ENCODE results near the gene CECR2. TPM values are rescaled to one million over a fixed set of nuclear protein-coding genes. Genes with fewer than 3 reads are reported as not detected.
A peak's percentile ranks its signal among the peaks of the same experiment; 100 is the strongest.

The CECR2 gene
- total and polyA plus RNA-seq, 12 donors = 1.1 to 9.1 (median 6.3) TPM

GRCh38 chr22:17434856-17435255 is 65.6 kb downstream of the CECR2 start:
- Histone ChIP-seq H3K27ac (no peak overlapping the region), H3K4me3 (no peak overlapping the region), H3K9me3 (no peaks in the 10 kb centered on the region), H3K27me3 (no peaks in the 10 kb centered on the region), H3K36me3 (no peaks in the 10 kb centered on the region), H3K4me1 (peaks cover 0 to 46% (median 24%) of the 10 kb centered on the region in 9 donors)
- intact Hi-C loops (cut with DNase I) = loop anchor here in 3 of 10 donors (5.0 kb wide), 3 partner anchors 37 to 363 kb away; no protein-coding TSS in a partner anchor
- DNase-seq (no peak), ATAC-seq (no peak)
- WGBS, 2 donors = 72 to 86% methylated on average over 3 of the region's 3 CpGs
- TF ChIP-seq, protein P1, sequence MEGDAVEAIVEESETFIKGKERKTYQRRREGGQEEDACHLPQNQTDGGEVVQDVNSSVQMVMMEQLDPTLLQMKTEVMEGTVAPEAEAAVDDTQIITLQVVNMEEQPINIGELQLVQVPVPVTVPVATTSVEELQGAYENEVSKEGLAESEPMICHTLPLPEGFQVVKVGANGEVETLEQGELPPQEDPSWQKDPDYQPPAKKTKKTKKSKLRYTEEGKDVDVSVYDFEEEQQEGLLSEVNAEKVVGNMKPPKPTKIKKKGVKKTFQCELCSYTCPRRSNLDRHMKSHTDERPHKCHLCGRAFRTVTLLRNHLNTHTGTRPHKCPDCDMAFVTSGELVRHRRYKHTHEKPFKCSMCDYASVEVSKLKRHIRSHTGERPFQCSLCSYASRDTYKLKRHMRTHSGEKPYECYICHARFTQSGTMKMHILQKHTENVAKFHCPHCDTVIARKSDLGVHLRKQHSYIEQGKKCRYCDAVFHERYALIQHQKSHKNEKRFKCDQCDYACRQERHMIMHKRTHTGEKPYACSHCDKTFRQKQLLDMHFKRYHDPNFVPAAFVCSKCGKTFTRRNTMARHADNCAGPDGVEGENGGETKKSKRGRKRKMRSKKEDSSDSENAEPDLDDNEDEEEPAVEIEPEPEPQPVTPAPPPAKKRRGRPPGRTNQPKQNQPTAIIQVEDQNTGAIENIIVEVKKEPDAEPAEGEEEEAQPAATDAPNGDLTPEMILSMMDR (IDR thresholded peaks at IDR 0.05) = no peak

DNA sequence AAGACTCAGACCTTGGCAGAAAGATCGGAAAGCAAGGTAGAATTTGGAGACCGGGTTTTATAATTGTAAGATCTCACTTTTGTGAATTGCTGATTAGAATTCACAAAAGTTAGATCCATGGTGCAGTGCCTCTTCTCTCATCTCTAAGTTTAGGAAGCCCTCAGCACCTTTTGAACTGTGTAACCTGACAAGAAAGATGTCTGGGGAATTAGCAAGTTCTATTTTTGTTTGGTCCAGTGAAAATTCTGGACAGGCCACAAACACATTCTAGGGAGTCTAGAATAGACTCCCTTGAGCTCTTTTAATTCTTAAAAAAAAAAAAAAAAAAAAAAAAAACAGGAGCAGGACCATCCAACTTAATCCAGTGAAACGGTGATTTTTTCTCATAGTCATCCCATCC is 66.1 kb downstream of the CECR2 start:
- no peak overlapping the region for H3K4me3 ChIP-seq
- no peaks in the 10 kb centered on the region for H3K27me3 ChIP-seq
- intact Hi-C loops (cut with DNase I) = loop anchor here in 2 of 10 donors (5.0 kb wide), 2 partner anchors 37 to 42 kb away; no protein-coding TSS in a partner anchor
- no peaks in the 10 kb centered on the region for H3K9me3 ChIP-seq
- no peaks in the 10 kb centered on the region for H3K36me3 ChIP-seq
- no peak overlapping the region for H3K27ac ChIP-seq
- peaks cover 0 to 41% (median 24%) of the 10 kb centered on the region in 9 donors for H3K4me1 ChIP-seq
- TF ChIP-seq, protein P1 (IDR thresholded peaks at IDR 0.05) = no peak
- DNase-seq (no peak), ATAC-seq (no peak)
- 84 to 89% methylated on average over 3 of the region's 3 CpGs for WGBS, 2 donors

- DNase-seq (peak in 1 of 2 donors; percentile 9), ATAC-seq (peak in 7 of 8 donors; percentile 16 to 78 (median 55))
- Histone ChIP-seq H3K36me3 (no peaks in the 10 kb centered on the region), H3K4me3 (no peak overlapping the region), H3K27ac (peak overlapping the region in 3 of 10 donors; percentile 8 to 41 (median 33)), H3K4me1 (peaks cover 0 to 33% (median 18%) of the 10 kb centered on the region in 9 donors), H3K9me3 (no peaks in the 10 kb centered on the region), H3K27me3 (no peaks in the 10 kb centered on the region)
- TF ChIP-seq, protein P1 (IDR thresholded peaks at IDR 0.05) = peak in 3 of 9 donors; percentile 8 to 28 (median 11)
- intact Hi-C loops (cut with DNase I) = loop anchor here in 2 of 10 donors (5.0 kb wide), 2 partner anchors 36 to 41 kb away; no protein-coding TSS in a partner anchor
- WGBS, 2 donors = 25% methylated on average over 5 of the region's 5 CpGs
Observed at GRCh38 chr22:17436382-17436980, 67.2 kb downstream of the CECR2 start.

GRCh38 chr22:17436981-17437412 is 67.7 kb downstream of the CECR2 start:
- Histone ChIP-seq H3K4me1 (peaks cover 0 to 33% (median 18%) of the 10 kb centered on the region in 9 donors), H3K27me3 (no peaks in the 10 kb centered on the region), H3K4me3 (no peak overlapping the region), H3K36me3 (no peaks in the 10 kb centered on the region), H3K9me3 (no peaks in the 10 kb centered on the region), H3K27ac (peak overlapping the region in 3 of 10 donors; percentile 8 to 41 (median 33))
- TF ChIP-seq, protein P1 (IDR thresholded peaks at IDR 0.05) = no peak
- ATAC-seq (peak in 6 of 8 donors; percentile 21 to 62 (median 46)), DNase-seq (peak in 1 of 2 donors; percentile 16)
- 20 to 24% methylated on average over 8 of the region's 8 CpGs for WGBS, 2 donors
- intact Hi-C loops (cut with DNase I) = loop anchor here in 2 of 10 donors (5.0 kb wide), 2 partner anchors 35 to 40 kb away; no protein-coding TSS in a partner anchor
